IMR-90 (cell line): Measurements from ENCODE around the gene NAGPA. TPM values are rescaled to one million over a fixed set of nuclear protein-coding genes. Genes with fewer than 3 reads are reported as not detected.

Experiments used
- ATAC-seq: fragments of 200-7000 bp; cut with Tn5 transposase; 2 replicates; pipeline ENCODE4 v1.9.1; 2020; ENCODE audit warnings: low read depth, mild to moderate bottlenecking, moderate library complexity
- BruUV-seq: library from RNA; stranded (reverse); fragments of 400-500 nt; replicated peaks from 2 replicates; lab custom pipeline; 2021; lab: Mats Ljungman, UMichigan
- CTCF ChIA-PET: fragments of 300-600 bp; formaldehyde crosslinking; extraction: SDS; loops from one replicate; lab custom pipeline; 2021; ENCODE audit warnings: antibody characterized with exemption; lab: Yijun Ruan, JAX
- POLR2A ChIA-PET: fragments of 300-600 bp; sonication (Branson Sonifier 250); formaldehyde crosslinking; loops from one replicate; lab custom pipeline; 2022; ENCODE audit warnings: antibody characterized with exemption; ENCODE audit not compliant: unreplicated experiment; lab: Charles Lee
- DNase-seq: peaks from one replicate; pipeline ENCODE4 v3.0.0; 2013
- H2AFZ ChIP-seq: replicated peaks from 2 replicates; pipeline ENCODE3; 2013; ENCODE audit warnings: low read length, mild to moderate bottlenecking; ENCODE audit not compliant: poor library complexity
- H2AK5ac ChIP-seq: 2 replicates; pipeline ENCODE4 v1.6.1; 2013; ENCODE audit warnings: low read depth, low read length, inconsistent platforms
- H2AK9ac ChIP-seq: replicated peaks from 2 replicates; pipeline ENCODE3; 2013; ENCODE audit warnings: mild to moderate bottlenecking, low read depth, low read length, moderate library complexity; ENCODE audit not compliant: poor library complexity
- H2BK120ac ChIP-seq: 2 replicates; pipeline ENCODE4 v1.6.1; 2013; ENCODE audit warnings: low read depth, low read length, inconsistent platforms
- H2BK15ac ChIP-seq: 3 replicates; pipeline ENCODE4 v1.6.1; 2013; ENCODE audit warnings: low read depth, low read length, inconsistent platforms
- H2BK20ac ChIP-seq: 2 replicates; pipeline ENCODE4 v1.6.1; 2013; ENCODE audit warnings: low read depth, mild to moderate bottlenecking, inconsistent platforms, low read length, moderate library complexity
- H2BK5ac ChIP-seq: 2 replicates; pipeline ENCODE4 v1.6.1; 2013; ENCODE audit warnings: mild to moderate bottlenecking, low read depth, low read length, inconsistent platforms; ENCODE audit not compliant: poor library complexity, severe bottlenecking
- H3K14ac ChIP-seq: replicated peaks from 2 replicates; pipeline ENCODE4 v1.6.1; 2013; ENCODE audit warnings: low read depth, low read length, inconsistent platforms
- H3K18ac ChIP-seq: 2 replicates; pipeline ENCODE4 v1.6.1; 2013; ENCODE audit warnings: low read depth, low read length, control low read depth
- H3K23ac ChIP-seq: 2 replicates; pipeline ENCODE4 v1.6.1; 2013; ENCODE audit warnings: low read depth, low read length, inconsistent platforms
- H3K27ac ChIP-seq: 2 replicates; pipeline ENCODE4 v1.5.1; 2013; ENCODE audit warnings: mild to moderate bottlenecking, control low read depth, low read length; ENCODE audit not compliant: insufficient read depth
- H3K27me3 ChIP-seq: 2 replicates; pipeline ENCODE4 v1.6.1; 2013; ENCODE audit warnings: low read length; ENCODE audit not compliant: control insufficient read depth, insufficient read depth
- H3K36me3 ChIP-seq: 2 replicates; pipeline ENCODE4 v1.6.1; 2013; ENCODE audit warnings: low read length, mixed read lengths; ENCODE audit not compliant: control insufficient read depth, insufficient read depth
- H3K4ac ChIP-seq: 2 replicates; pipeline ENCODE4 v1.6.1; 2013; ENCODE audit warnings: low read depth, low read length, inconsistent platforms
- H3K4me1 ChIP-seq: 2 replicates; pipeline ENCODE4 v1.6.1; 2013; ENCODE audit warnings: low read length, mixed read lengths; ENCODE audit not compliant: control insufficient read depth, insufficient read depth
- H3K4me2 ChIP-seq: 2 replicates; pipeline ENCODE4 v1.6.1; 2013; ENCODE audit warnings: low read depth, mild to moderate bottlenecking, control low read depth, low read length, moderate library complexity
- H3K4me3 ChIP-seq: 2 replicates; pipeline ENCODE4 v1.5.1; 2013; ENCODE audit warnings: low read depth, mild to moderate bottlenecking, control low read depth, low read length, moderate library complexity; ENCODE audit not compliant: insufficient read depth
- H3K56ac ChIP-seq: 2 replicates; pipeline ENCODE4 v1.6.1; 2013; ENCODE audit warnings: low read length, inconsistent platforms; ENCODE audit not compliant: insufficient read depth; ENCODE audit errors: extremely low read depth
- H3K79me1 ChIP-seq, 2 experiments: 2 replicates each; pipeline ENCODE4 v1.6.1; 2013; ENCODE audit warnings: low read length in 2 of 2, inconsistent platforms in 1 of 2, low read depth in 1 of 2
- H3K9ac ChIP-seq: 2 replicates; pipeline ENCODE4 v1.6.1; 2013; ENCODE audit warnings: low read depth, low read length, control low read depth
- H3K9me1 ChIP-seq: 2 replicates; pipeline ENCODE4 v1.6.1; 2013; ENCODE audit warnings: low read length, inconsistent platforms; ENCODE audit not compliant: insufficient read depth
- H3K9me3 ChIP-seq: 2 replicates; pipeline ENCODE4 v1.6.1; 2013; ENCODE audit warnings: low read length; ENCODE audit not compliant: control insufficient read depth, insufficient read depth
- H4K20me1 ChIP-seq: 2 replicates; pipeline ENCODE4 v1.6.1; 2013; ENCODE audit warnings: low read length, inconsistent platforms; ENCODE audit not compliant: insufficient read depth
- H4K5ac ChIP-seq: 2 replicates; pipeline ENCODE4 v1.6.1; 2013; ENCODE audit warnings: mild to moderate bottlenecking, low read depth, low read length, control low read depth
- H4K8ac ChIP-seq, 2 experiments: 2 replicates each; pipeline ENCODE4 v1.6.1; 2013; ENCODE audit warnings: low read depth in 2 of 2, low read length in 2 of 2, control low read depth in 1 of 2, inconsistent platforms in 1 of 2
- H4K91ac ChIP-seq: 2 replicates; pipeline ENCODE4 v1.6.1; 2013; ENCODE audit warnings: low read depth, low read length, inconsistent platforms; ENCODE audit not compliant: insufficient read depth
- BHLHE40 ChIP-seq: fragments of 150-350 bp; IDR thresholded peaks from 2 replicates; pipeline ENCODE4 v1.6.1; 2016; ENCODE audit warnings: mild to moderate bottlenecking, low read depth, low read length
- CEBPB ChIP-seq: IDR thresholded peaks from 2 replicates; pipeline ENCODE4 v1.6.1; 2012; ENCODE audit warnings: low read depth, low read length, improper control_type of control experiment
- CTCF ChIP-seq: conservative IDR thresholded peaks from 2 replicates; pipeline ENCODE4 v1.5.1; 2012; ENCODE audit warnings: mild to moderate bottlenecking, low read depth, low read length, improper control_type of control experiment
- MAZ ChIP-seq: IDR thresholded peaks from 2 replicates; pipeline ENCODE4 v1.6.1; 2012; ENCODE audit warnings: low read depth, mild to moderate bottlenecking, low read length, improper control_type of control experiment, moderate library complexity, borderline replicate concordance
- MXI1 ChIP-seq: IDR thresholded peaks from 2 replicates; pipeline ENCODE4 v1.6.1; 2012; ENCODE audit warnings: low read depth, mild to moderate bottlenecking, low read length, moderate library complexity, borderline replicate concordance
- RFX5 ChIP-seq: IDR thresholded peaks from 2 replicates; pipeline ENCODE4 v1.8.0; 2012; ENCODE audit warnings: low read depth, mild to moderate bottlenecking, low read length, moderate library complexity
- WGBS, 2 experiments: methylation state at CpG; one replicate each; pipeline versions ENCODE4 v1.1.5 to v1.1.7; 2013; ENCODE audit warnings: missing lambda C conversion rate in 2 of 2; ENCODE audit not compliant: insufficient read length in 1 of 2; ENCODE audit errors: extremely low coverage in 2 of 2; 5-methylcytosine and 5-hydroxymethylcytosine counted together
- dilution Hi-C: fragments of 300-500 bp; cut with HindIII; formaldehyde crosslinking; loops from one replicate; pipeline ENCODE4 v1.14.3; 2018; ENCODE audit warnings: low sequenced_read_pairs; ENCODE audit not compliant: unreplicated experiment
- in situ Hi-C: fragments of 300-500 bp; cut with MboI; formaldehyde crosslinking; loops from 3 replicates; pipeline ENCODE4 v1.14.3; 2019; ENCODE audit warnings: low sequenced_read_pairs, inconsistent platforms, mixed read lengths
- intact Hi-C: fragments of 100-400 bp; cut with micrococcal nuclease; formaldehyde crosslinking; loops from 2 replicates; pipeline ENCODE4 v1.10.0; 2022
- polyA plus RNA-seq, 3 experiments: library from polyadenylated mRNA; depleted of rRNA; stranded (reverse); fragments of >200 nt; gene quantifications; 2 replicates each; pipeline ENCODE4 v1.2.3, GENCODE V29; 2012; ENCODE audit warnings: low replicate concordance in 1 of 3
- total RNA-seq: library from RNA; depleted of rRNA; stranded (reverse); fragments of >200 nt; gene quantifications from 2 replicates; pipeline ENCODE4 v1.2.3, GENCODE V29; 2012

NAGPA gene
- total and polyA plus RNA-seq, 2 of the 4 experiments (the other 2 are of a cell fraction): 6.5 to 12.2 TPM

DNA sequence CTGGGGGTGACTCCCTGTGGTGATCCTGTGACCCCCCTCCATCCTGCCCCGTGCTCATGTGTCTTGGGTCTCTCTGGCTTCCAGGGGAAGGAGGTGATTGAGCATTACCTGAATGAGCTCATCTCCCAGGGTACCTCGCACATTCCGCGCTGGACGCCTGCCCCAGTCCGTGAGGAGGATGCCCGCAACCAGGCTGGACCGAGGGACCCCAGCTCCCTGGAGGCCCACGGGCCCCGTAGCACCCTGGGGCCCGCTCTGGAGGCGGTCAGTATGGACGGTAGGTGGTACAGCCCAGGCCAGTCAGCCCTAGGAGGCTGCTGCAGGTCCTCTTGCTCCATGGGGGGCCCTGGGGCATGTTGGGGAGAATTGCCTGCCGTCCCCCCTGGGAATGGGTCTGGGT is 42.0 kb downstream of the NAGPA start:
- no peaks in the 10 kb centered on the region for H3K36me3 ChIP-seq
- H3K9ac ChIP-seq: no peak overlapping the region
- WGBS, 2 experiments: 67% methylated on average over 3 of the region's 14 CpGs; no CpG with 5 or more reads in 1 of the 2 experiments
- CTCF ChIA-PET: no interaction called here
- no peak overlapping the region for H4K5ac ChIP-seq
- no peak overlapping the region for H2AK5ac ChIP-seq
- no peak overlapping the region for H2BK20ac ChIP-seq
- ATAC-seq (no peak), DNase-seq (no peak)
- BruUV-seq: no TSS peak
- no peak overlapping the region for H2AFZ ChIP-seq
- no peaks in the 10 kb centered on the region for H3K79me1 ChIP-seq
- H2BK120ac ChIP-seq: no peak overlapping the region
- no peak overlapping the region for H4K8ac ChIP-seq
- H3K14ac ChIP-seq: no peak overlapping the region
- no peaks in the 10 kb centered on the region for H4K20me1 ChIP-seq
- no peak overlapping the region for H3K4ac ChIP-seq
- H2BK5ac ChIP-seq: no peak overlapping the region
- H3K27ac ChIP-seq: no peak overlapping the region
- no peak overlapping the region for H3K4me3 ChIP-seq
- no peaks in the 10 kb centered on the region for H3K4me1 ChIP-seq
- intact Hi-C loops: no loop called here
- no peak overlapping the region for H3K56ac ChIP-seq
- dilution Hi-C loops: no loop called here
- H3K4me2 ChIP-seq: no peak overlapping the region
- no peak overlapping the region for H3K18ac ChIP-seq
- no peak overlapping the region for H4K91ac ChIP-seq
- POLR2A ChIA-PET: interaction anchor here (0.6 kb wide), 1 partner anchor 25 kb away, joined by 3 read pairs; no protein-coding TSS in a partner anchor
- in situ Hi-C loops: no loop called here
- H3K27me3 ChIP-seq: peaks cover 27% of the 10 kb centered on the region
- H3K9me1 ChIP-seq: no peaks in the 10 kb centered on the region
- H2BK15ac ChIP-seq: no peak overlapping the region
- H3K9me3 ChIP-seq: no peaks in the 10 kb centered on the region
- no peak overlapping the region for H2AK9ac ChIP-seq
- TF ChIP-seq CEBPB (no peak), MXI1 (no peak), BHLHE40 (no peak), MAZ (no peak), CTCF (no peak), RFX5 (no peak)
- H3K23ac ChIP-seq: no peak overlapping the region
